Stimulated activated naive CD8-positive, alpha-beta T cell treated with anti-CD3 and anti-CD28 coated beads, Interleukin-15, Interleukin-2, amounts not matched to agents 100 ng/mL and 50 ng/mL, for 24 hours (primary cell): ENCODE measurements around the gene CETN1.

Experiments used
- H3K27ac Mint-ChIP-seq: one replicate; pipeline ENCODE4 v1.8.0; 2021; ENCODE audit warnings: mild to moderate bottlenecking, mixed read lengths
- H3K27me3 Mint-ChIP-seq: one replicate; pipeline ENCODE4 v1.8.0; 2021; ENCODE audit warnings: mixed read lengths
- H3K36me3 Mint-ChIP-seq: one replicate; pipeline ENCODE4 v1.8.0; 2021; ENCODE audit warnings: low read depth, mixed read lengths
- H3K4me1 Mint-ChIP-seq: one replicate; pipeline ENCODE4 v1.8.0; 2021; ENCODE audit warnings: low read depth, mixed read lengths
- H3K4me3 Mint-ChIP-seq: one replicate; pipeline ENCODE4 v1.8.0; 2021; ENCODE audit warnings: mild to moderate bottlenecking, mixed read lengths
- H3K9me3 Mint-ChIP-seq: one replicate; pipeline ENCODE4 v1.8.0; 2021; ENCODE audit warnings: mixed read lengths

Gene CETN1

GRCh38 chr18:627231-627630 lies 47.1 kb downstream of the CETN1 start:
- Mint-ChIP-seq H3K4me3 (no peak overlapping the region), H3K36me3 (no peaks in the 10 kb centered on the region), H3K9me3 (no peaks in the 10 kb centered on the region), H3K4me1 (peaks cover 7% of the 10 kb centered on the region), H3K27ac (no peak overlapping the region), H3K27me3 (peaks cover 15% of the 10 kb centered on the region)

GRCh38 chr18:629269-630150 lies 49.3 kb downstream of the CETN1 start:
- peaks cover 7% of the 10 kb centered on the region for H3K4me1 Mint-ChIP-seq
- H3K36me3 Mint-ChIP-seq = no peaks in the 10 kb centered on the region
- no peaks in the 10 kb centered on the region for H3K9me3 Mint-ChIP-seq
- H3K27me3 Mint-ChIP-seq = peaks cover 18% of the 10 kb centered on the region
- no peak overlapping the region for H3K4me3 Mint-ChIP-seq
- no peak overlapping the region for H3K27ac Mint-ChIP-seq

GRCh38 chr18:631560-631959 lies 51.4 kb downstream of the CETN1 start:
- Mint-ChIP-seq H3K9me3 (no peaks in the 10 kb centered on the region), H3K27ac (no peak overlapping the region), H3K4me1 (peaks cover 7% of the 10 kb centered on the region), H3K4me3 (no peak overlapping the region), H3K36me3 (no peaks in the 10 kb centered on the region), H3K27me3 (peaks cover 13% of the 10 kb centered on the region)
